GM21381 (cell line): ENCODE measurements around the gene GBA2.

ENCODE experiments used
- ATAC-seq: cut with Tn5 transposase; IDR thresholded peaks from one replicate; pipeline ENCODE4 v1.9.1; 2021; ENCODE audit warnings: mild to moderate bottlenecking, moderate library complexity; ENCODE audit not compliant: unreplicated experiment

Gene GBA2

DNA sequence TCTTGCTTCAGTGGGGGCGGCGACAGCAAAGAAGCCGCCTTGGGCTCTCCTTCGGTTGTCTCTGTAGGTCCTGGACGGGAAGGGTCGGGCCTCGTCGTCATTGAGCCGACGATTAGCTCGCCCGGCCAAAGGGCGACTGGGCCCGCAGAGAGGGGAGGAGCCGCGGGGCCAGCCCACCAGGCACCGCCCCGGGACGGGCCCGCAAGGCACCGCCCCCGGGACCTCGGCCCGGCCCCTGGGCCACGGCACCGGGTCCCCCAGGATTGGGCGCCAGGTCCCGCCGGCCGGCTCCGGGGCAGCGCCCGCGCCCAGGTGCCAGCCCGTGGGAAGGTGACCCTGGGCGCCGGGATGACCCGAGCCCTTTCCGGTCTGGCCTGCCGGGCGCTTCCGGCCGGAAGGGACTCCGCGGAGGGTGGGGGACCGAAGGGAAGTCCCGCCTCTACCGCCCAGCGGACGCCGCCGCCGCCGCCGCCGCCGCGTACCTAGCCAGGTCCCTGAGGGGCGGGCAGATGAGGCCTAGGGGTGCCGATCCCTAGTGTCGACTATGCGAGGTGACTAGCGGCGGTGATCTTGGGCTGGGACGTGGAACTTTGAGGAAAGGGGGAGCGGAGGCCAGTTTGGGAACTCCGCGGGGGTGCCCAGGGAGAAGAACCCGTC is at the start of gene GBA2, which contains the start of gene RGP1:
TSS of gene GBA2 (minus strand) at position 371 of the 657 bp plus-strand sequence. CDS start 524 bp downstream, outside the sequence.
TSS of gene RGP1 (plus strand) at position 430 of the 657 bp plus-strand sequence. CDS start 469 bp downstream, outside the sequence.
- ATAC-seq: peak; percentile 74

- ATAC-seq: peak; percentile 51
These were observed 48.5 kb upstream of the GBA2 start for GRCh38 chr9:35797311-35798109.

DNA sequence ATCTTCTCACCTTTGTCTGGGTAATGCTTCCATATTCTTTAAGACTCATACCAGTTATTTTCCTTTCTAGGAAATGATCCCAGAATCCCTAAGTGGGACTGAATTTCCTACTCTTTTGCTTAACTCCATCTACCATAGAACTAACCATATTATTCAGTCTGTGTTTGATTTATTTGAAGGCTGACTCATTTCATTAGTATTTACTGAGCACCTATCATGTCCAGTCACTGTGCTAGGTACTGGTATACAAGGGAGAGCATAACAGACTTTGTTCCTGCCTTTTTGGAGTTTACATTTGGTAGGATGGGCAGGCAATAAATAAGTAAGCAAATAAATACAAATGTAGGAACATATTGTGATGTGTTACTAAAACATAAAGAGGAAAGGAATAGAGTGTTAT is 46.7 kb upstream of the GBA2 start:
- ATAC-seq: no peak

- no peak for ATAC-seq
These were observed 44.4 kb upstream of the GBA2 start for GRCh38 chr9:35793461-35793860.

GRCh38 chr9:35792826-35793225 is 43.8 kb upstream of the GBA2 start:
- no peak for ATAC-seq

DNA sequence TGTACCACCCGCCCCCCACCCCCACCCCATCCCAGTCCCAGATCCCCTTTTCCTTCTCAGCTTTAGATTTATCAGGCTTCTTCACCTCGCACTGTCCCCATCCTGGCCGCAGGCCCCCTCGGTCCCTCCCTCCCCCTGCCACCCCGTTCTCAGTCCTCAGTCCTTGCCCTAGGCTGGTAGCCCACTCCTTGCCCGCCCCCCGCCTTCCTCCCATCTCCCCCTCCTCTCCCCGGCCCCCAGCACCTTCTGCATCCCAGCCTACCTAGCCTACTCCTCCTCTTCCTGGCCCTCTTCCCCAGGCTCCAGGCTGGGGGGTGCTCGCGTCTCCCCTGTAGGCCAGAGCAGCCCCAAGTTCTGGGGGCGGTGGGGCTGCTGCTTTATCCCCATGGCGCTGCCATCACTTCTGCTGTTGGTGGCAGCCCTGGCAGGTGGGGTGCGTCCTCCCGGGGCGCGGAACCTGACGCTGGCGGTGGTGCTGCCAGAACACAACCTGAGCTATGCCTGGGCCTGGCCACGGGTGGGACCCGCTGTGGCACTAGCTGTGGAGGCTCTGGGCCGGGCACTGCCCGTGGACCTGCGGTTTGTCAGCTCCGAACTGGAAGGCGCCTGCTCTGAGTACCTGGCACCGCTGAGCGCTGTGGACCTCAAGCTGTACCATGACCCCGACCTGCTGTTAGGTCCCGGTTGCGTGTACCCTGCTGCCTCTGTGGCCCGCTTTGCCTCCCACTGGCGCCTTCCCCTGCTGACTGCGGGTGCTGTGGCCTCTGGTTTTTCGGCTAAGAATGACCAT is 43.2 kb upstream of the GBA2 start:
- ATAC-seq: no peak

GRCh38 chr9:35791297-35791921 is 42.4 kb upstream of the GBA2 start, which contains the start of gene NPR2:
Gene NPR2, plus strand, starts transcription at chr9:35791591. Its CDS starts 818 bp downstream, at chr9:35792409.
- no peak for ATAC-seq

- ATAC-seq: no peak
These were observed 41.6 kb upstream of the GBA2 start for GRCh38 chr9:35790385-35791296.

DNA sequence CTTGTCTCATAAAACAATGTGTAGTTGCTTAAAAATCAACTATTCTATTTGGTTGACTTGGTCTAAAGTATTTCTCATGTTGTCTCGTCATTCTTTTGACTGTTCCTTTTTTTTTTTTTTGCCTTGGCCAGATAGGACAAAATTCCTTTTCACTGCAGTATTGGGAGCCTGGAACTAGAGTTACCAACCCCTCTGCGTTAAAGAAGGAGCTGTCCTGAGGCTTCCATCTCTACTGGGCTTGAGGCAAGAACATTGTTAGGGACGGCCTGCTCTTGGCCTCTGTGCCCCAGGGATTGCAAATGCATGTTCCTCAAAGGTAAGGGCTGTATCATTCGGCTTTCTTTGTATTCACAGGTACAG is 41.0 kb upstream of the GBA2 start:
- no peak for ATAC-seq

DNA sequence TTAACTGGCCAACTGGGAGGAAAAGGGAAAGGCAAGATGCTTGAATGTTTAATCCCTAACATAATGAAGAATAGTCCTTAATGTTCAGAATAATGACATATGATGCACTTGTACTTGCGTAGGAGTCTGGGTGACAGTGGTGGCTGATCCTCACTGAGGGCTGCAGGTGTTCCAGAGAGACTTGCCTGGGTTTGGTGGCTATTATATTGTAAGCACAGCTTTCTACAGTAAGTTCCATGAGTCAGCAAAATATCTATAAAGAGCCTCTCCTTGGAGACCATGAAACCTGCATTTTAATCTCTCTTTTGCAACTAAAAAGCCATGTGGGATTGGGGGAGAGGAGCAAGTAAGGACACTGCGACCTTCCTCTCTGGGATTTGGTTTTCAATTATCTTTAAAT is 40.5 kb upstream of the GBA2 start:
- no peak for ATAC-seq

- no peak for ATAC-seq
These were observed 34.4 kb upstream of the GBA2 start for GRCh38 chr9:35783418-35783817.

GRCh38 chr9:35781066-35781465 is 32.0 kb upstream of the GBA2 start:
- ATAC-seq: no peak

- ATAC-seq: no peak
These were observed 29.5 kb upstream of the GBA2 start for GRCh38 chr9:35778496-35778895.

DNA sequence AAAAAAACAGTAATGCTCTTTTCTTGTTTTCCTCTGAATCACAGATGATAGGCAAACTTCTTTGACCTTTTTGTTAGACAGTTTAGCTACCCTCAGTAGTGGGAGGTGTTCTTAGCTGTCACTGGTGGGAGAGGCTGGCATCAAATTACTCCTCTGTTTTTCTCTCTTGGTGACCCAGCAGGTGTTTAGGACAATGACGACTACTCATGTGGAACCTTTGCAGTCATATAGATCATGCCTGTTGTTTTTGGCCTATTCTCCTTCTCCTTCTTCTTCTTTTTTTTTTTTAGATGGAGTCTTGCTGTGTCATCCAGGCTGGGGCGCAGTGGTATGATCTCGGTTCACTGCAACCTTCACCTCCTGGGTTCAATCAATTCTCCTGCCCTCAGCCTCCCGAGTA is 27.0 kb upstream of the GBA2 start:
- no peak for ATAC-seq

DNA sequence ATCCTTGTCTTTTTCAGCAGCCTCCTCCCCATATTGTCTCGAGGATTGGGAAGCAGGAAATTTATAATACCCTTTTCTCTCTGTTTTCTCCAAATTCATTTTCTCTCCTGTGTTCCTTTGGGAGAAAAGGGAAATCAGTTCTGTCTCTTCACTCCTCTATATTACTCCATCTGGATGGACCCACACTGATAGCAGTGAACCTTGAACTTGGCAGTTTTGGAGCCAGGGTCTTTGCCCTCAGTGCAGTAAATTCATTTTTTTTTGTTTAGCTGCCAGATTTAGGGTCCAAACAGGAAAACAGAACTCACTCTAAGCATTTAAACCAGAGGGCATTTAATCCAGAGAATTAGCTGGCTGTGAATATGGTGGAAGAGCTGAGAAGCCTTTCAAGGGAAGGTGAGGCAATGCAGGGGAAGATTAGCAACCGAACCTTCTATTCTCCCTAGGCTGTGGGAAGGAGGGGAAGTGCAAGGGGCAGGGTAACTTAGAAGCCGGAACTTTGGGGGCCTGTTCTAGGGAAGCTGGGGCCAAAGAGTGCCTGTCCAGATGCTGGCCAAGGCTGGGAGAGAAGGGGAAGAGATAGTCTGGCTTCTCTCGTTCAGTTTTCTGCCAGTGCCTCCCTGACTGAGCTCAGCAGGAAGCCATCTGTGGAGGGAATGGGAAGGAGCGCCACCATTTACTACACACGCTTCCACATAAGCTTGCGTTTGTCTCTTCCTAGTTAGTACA is 26.0 kb upstream of the GBA2 start:
- ATAC-seq: no peak

GRCh38 chr9:35771943-35772342 is 22.9 kb upstream of the GBA2 start:
- ATAC-seq: no peak

DNA sequence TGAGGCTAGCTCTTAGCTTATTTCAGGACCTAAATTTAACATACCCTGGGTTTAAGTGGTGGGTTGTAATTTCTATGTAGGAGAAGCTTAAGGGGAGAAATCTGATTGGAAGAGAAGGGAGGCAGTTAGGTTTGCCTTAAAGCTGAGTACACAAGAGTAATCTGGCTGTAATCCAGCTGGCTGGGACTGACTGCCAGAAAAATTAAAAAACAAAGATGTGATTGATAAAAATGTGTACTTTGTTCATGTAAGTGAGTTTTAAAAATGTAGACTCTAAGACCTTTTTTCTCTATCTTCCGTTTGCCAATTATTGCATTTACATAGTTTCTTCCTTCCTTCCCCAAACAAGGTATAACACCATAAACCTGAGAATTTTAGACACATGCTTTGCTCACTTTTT is 22.5 kb upstream of the GBA2 start:
- ATAC-seq: no peak

DNA sequence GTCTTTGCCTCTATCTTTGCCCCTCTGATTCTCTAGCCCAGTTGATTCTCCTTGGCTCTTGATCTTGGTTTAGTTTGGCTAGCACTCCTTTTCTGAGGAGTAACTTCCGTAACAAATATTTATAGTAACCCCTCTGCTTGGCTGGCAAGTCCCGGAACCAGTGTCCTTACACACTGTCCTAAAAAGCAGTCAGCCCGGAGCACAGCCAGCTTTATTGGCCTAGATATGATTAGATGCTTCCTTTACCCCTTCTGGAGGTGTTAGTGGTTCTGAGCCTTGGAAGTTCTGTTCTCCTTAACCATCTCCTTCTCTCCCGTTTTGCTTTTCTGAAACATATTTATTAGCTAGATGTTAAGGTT is 22.0 kb upstream of the GBA2 start:
- ATAC-seq: no peak

DNA sequence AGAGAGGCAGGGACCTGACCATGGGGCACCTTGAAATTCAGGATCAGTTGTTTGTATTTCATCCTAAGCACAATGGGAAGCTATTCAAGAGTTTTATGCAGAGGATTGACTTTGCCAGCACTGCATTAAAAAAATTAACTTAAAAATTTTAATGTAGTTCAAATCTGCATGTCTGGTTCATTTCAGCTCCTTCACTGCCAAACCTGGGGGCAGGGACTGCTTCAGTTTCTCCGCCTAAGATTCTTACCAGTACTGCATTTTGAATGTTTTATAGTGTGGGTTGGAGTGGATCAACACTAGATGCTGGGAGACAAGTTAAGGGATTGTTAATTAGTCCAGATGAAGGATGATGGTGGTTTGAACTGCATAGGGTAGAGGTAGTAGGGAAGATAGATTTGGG is 20.7 kb upstream of the GBA2 start:
- ATAC-seq: no peak
